Endothelial cell of umbilical vein (primary cell): ENCODE results near the gene COPB1. TPM values are rescaled to one million over a fixed set of nuclear protein-coding genes. Genes with fewer than 3 reads are reported as not detected.

Experiments used
- BruUV-seq: library from RNA; stranded (reverse); fragments of 400-500 nt; replicated peaks from 2 replicates; lab custom pipeline; 2021; lab: Mats Ljungman, UMichigan
- CTCF ChIA-PET: fragments of 300-600, 350-600 bp; sonication (Branson Sonifier 250); formaldehyde crosslinking; loops from one replicate; lab custom pipeline; 2021; ENCODE audit warnings: antibody characterized with exemption, inconsistent platforms; lab: Charles Lee
- POLR2A ChIA-PET: fragments of 300-600, 350-600 bp; sonication (Branson Sonifier 250); formaldehyde crosslinking; loops from one replicate; lab custom pipeline; 2021; ENCODE audit warnings: antibody characterized with exemption, inconsistent platforms; lab: Charles Lee
- DNase-seq: peaks from one replicate; pipeline ENCODE4 v3.0.0-alpha.2; 2011; ENCODE audit warnings: low read depth, low spot score
- FAIRE-seq: peaks from 2 replicates; lab custom pipeline; 2011; peaks lifted over from hg19 to GRCh38; lab: Jason Lieb, UNC
- H2AFZ ChIP-seq: 2 replicates; pipeline ENCODE4 v1.6.0; 2012; ENCODE audit warnings: low read depth, low read length, control low read depth, inconsistent platforms
- H3K27ac ChIP-seq: 2 replicates; pipeline ENCODE4 v1.5.1; 2011; ENCODE audit warnings: low read depth, mild to moderate bottlenecking, control low read depth, low read length, moderate library complexity; ENCODE audit not compliant: insufficient read depth
- H3K27me3 ChIP-seq, 2 experiments: 2 replicates each; pipeline versions ENCODE4 v1.6.0 to v1.6.1; 2011; ENCODE audit warnings: low read length in 2 of 2, mixed read lengths in 1 of 2; ENCODE audit not compliant: control insufficient read depth in 2 of 2, insufficient read depth in 2 of 2
- H3K36me3 ChIP-seq, 2 experiments: 2 replicates in 1 of 2; 3 replicates in 1 of 2; pipeline ENCODE4 v1.5.1; 2011; ENCODE audit warnings: low read length in 2 of 2, mild to moderate bottlenecking in 1 of 2, moderate library complexity in 1 of 2; ENCODE audit not compliant: control insufficient read depth in 2 of 2, insufficient read depth in 2 of 2; ENCODE audit errors: extremely low read depth in 1 of 2
- H3K4me1 ChIP-seq: 3 replicates; pipeline ENCODE4 v1.5.1; 2011; ENCODE audit warnings: mild to moderate bottlenecking, low read length; ENCODE audit not compliant: control insufficient read depth, insufficient read depth; ENCODE audit errors: extremely low read depth
- H3K4me2 ChIP-seq: 2 replicates; pipeline ENCODE4 v1.6.1; 2011; ENCODE audit warnings: low read length, control low read depth, mixed read lengths; ENCODE audit not compliant: insufficient read depth
- H3K4me3 ChIP-seq, 3 experiments: fragments of 200-600 bp in 1 of 3; sonication (generic), shearing (Covaris generic) in 1 of 3; replicated peaks in 1 of 3; 2 replicates each; pipeline ENCODE4 v1.5.1; 2011 to 2016; ENCODE audit warnings: control low read depth in 3 of 3, low read length in 3 of 3, mild to moderate bottlenecking in 2 of 3, inconsistent platforms in 1 of 3, low read depth in 1 of 3, moderate library complexity in 1 of 3; ENCODE audit not compliant: insufficient read depth in 1 of 3
- H3K79me2 ChIP-seq: 2 replicates; pipeline ENCODE4 v1.6.0; 2012; ENCODE audit warnings: low read length, inconsistent platforms; ENCODE audit not compliant: control insufficient read depth, insufficient read depth
- H3K9ac ChIP-seq: replicated peaks from 2 replicates; pipeline ENCODE3; 2011; ENCODE audit warnings: low read length, control low read depth; ENCODE audit not compliant: insufficient read depth; ENCODE audit errors: extremely low read depth
- H3K9me1 ChIP-seq: replicated peaks from 3 replicates; pipeline ENCODE4 v1.6.0; 2011; ENCODE audit warnings: mild to moderate bottlenecking, low read length; ENCODE audit not compliant: control insufficient read depth, insufficient read depth; ENCODE audit errors: extremely low read depth
- H3K9me3 ChIP-seq: replicated peaks from 2 replicates; pipeline ENCODE4 v1.5.1; 2012; ENCODE audit warnings: low read length, inconsistent platforms; ENCODE audit not compliant: control insufficient read depth, insufficient read depth
- H4K20me1 ChIP-seq: replicated peaks from 2 replicates; pipeline ENCODE3; 2011; ENCODE audit warnings: mild to moderate bottlenecking, low read length; ENCODE audit not compliant: control insufficient read depth, insufficient read depth; ENCODE audit errors: extremely low read depth
- CTCF ChIP-seq, 2 donors: IDR thresholded peaks; 1 replicate in 1 of 2; 2 replicates in 1 of 2; pipeline ENCODE4 v1.5.1; 2011; ENCODE audit warnings: low read length in 2 of 2, mild to moderate bottlenecking in 2 of 2, moderate library complexity in 2 of 2, control low read depth in 1 of 2, inconsistent platforms in 1 of 2, low read depth in 1 of 2; ENCODE audit not compliant: insufficient read depth in 1 of 2; ENCODE audit errors: extremely low read depth in 1 of 2
- EZH2 ChIP-seq: IDR thresholded peaks from 2 replicates; pipeline ENCODE4 v1.6.1; 2012; ENCODE audit warnings: borderline replicate concordance, low read depth, mild to moderate bottlenecking, moderate library complexity, low read length, inconsistent platforms; ENCODE audit not compliant: severe bottlenecking
- FOS ChIP-seq: IDR thresholded peaks from 2 replicates; pipeline ENCODE4 v1.6.1; 2011; ENCODE audit warnings: mild to moderate bottlenecking, low read length, moderate library complexity, borderline replicate concordance; ENCODE audit not compliant: insufficient read depth
- GATA2 ChIP-seq: IDR thresholded peaks from 2 replicates; pipeline ENCODE4 v1.7.0; 2011; ENCODE audit warnings: low read depth, mild to moderate bottlenecking, moderate library complexity, mixed read lengths, low read length; ENCODE audit not compliant: insufficient read length, insufficient read depth
- JUN ChIP-seq: IDR thresholded peaks from 2 replicates; pipeline ENCODE4 v1.6.1; 2011; ENCODE audit warnings: borderline replicate concordance, low read depth; ENCODE audit not compliant: insufficient read length, insufficient read depth
- MAX ChIP-seq: IDR thresholded peaks from 2 replicates; pipeline ENCODE4 v1.6.1; 2011; ENCODE audit not compliant: insufficient read depth, insufficient read length
- MYC ChIP-seq: IDR thresholded peaks from one replicate; pipeline ENCODE4 v1.6.1; 2011; ENCODE audit warnings: mild to moderate bottlenecking, low read depth, low read length
- POLR2A ChIP-seq: IDR thresholded peaks from 2 replicates; pipeline ENCODE4 v1.6.1; 2012; ENCODE audit warnings: low read depth, mild to moderate bottlenecking, control low read depth, low read length
- POLR2AphosphoS5 ChIP-seq: IDR thresholded peaks from 2 replicates; pipeline ENCODE4 v1.6.1; 2012; ENCODE audit warnings: low read depth, mild to moderate bottlenecking, control low read depth, low read length, moderate library complexity; ENCODE audit not compliant: insufficient read depth
- dilution Hi-C: fragments of 300-500 bp; cut with MboI; formaldehyde crosslinking; loops from one replicate; pipeline ENCODE4 v1.15.0; 2019; ENCODE audit warnings: low sequenced_read_pairs; ENCODE audit not compliant: extremely low pct_ligation_motif_present
- intact Hi-C: fragments of 100-400 bp; cut with micrococcal nuclease; formaldehyde crosslinking; loops from one replicate; pipeline ENCODE4 v1.10.0; 2022
- polyA plus RNA-seq, 4 experiments: library from polyadenylated mRNA; depleted of rRNA in 3 of 4; stranded (reverse) in 3 of 4; unstranded in 1 of 4; fragments of >200 nt; gene quantifications; 2 replicates each; pipeline versions ENCODE4 v1.2.1 to v1.2.3, GENCODE V29; 2011 to 2012; ENCODE audit warnings: missing spikeins in 1 of 4
- total RNA-seq: library from RNA; stranded (reverse); gene quantifications from 2 replicates; pipeline ENCODE4 v1.2.3, GENCODE V29; 2021

Gene COPB1
- total and polyA plus RNA-seq, 2 donors (not counting 3 experiments of a cell fraction or from before 2014, with no cell fraction given) = 61.1 to 145 TPM

- dilution Hi-C loops (no loop called here), intact Hi-C loops (loop anchor here (5.0 kb wide), 1 partner anchor 539 kb away; no protein-coding TSS in a partner anchor)
- Histone ChIP-seq H3K27me3 (peaks cover 9 to 13% of the 10 kb centered on the region in 2 experiments), H3K36me3 (no peaks in the 10 kb centered on the region), H3K9ac (no peak overlapping the region), H3K79me2 (no peaks in the 10 kb centered on the region), H2AFZ (no peak overlapping the region), H4K20me1 (no peaks in the 10 kb centered on the region), H3K4me3 (no peak overlapping the region), H3K4me2 (no peak overlapping the region), H3K9me1 (no peaks in the 10 kb centered on the region), H3K27ac (no peak overlapping the region), H3K9me3 (no peaks in the 10 kb centered on the region), H3K4me1 (no peaks in the 10 kb centered on the region)
- FAIRE-seq = no peak
- CTCF ChIA-PET = interaction anchor here (1.2 to 2.6 kb wide), 4 partner anchors 9 to 468 kb away, joined by 3 to 25 read pairs (median 6); no protein-coding TSS in a partner anchor
- no TSS peak for BruUV-seq
- TF ChIP-seq GATA2 = no peak
- no peak for TF ChIP-seq JUN
- TF ChIP-seq CTCF (IDR thresholded peaks at IDR 0.05; ENCODE audit: extremely low read depth in 1 of 2, insufficient read depth in 1 of 2, low read depth in 1 of 2, low read length in 2 of 2) = no peak
- no peak for TF ChIP-seq POLR2AphosphoS5
- no peak for TF ChIP-seq MYC
- no peak for TF ChIP-seq MAX
- TF ChIP-seq POLR2A = no peak
- TF ChIP-seq FOS = no peak
- TF ChIP-seq EZH2 = no peak
- DNase-seq = no peak
- POLR2A ChIA-PET = no interaction called here
Measured at GRCh38 chr11:14538271-14538925, 38.8 kb upstream of the COPB1 start.
